WTC11 (cell line): ENCODE measurements around the gene RUVBL1. TPM values are rescaled to one million over a fixed set of nuclear protein-coding genes. Genes with fewer than 3 reads are reported as not detected.

Experiments used
- ATAC-seq: fragments of 200-7000 bp; cut with Tn5 transposase; 2 replicates; pipeline ENCODE4 v1.10.0; 2021; ENCODE audit warnings: mild to moderate bottlenecking, moderate library complexity
- CTCF ChIA-PET: fragments of 300-600 bp; sonication (Branson Sonifier 250); formaldehyde crosslinking; loops from one replicate; lab custom pipeline; 2021; ENCODE audit warnings: antibody characterized with exemption; lab: Charles Lee
- POLR2A ChIA-PET: fragments of 350-600 bp; sonication (Branson Sonifier 250); formaldehyde crosslinking; loops from one replicate; lab custom pipeline; 2021; ENCODE audit warnings: antibody characterized with exemption; lab: Charles Lee
- DNase-seq: peaks from one replicate; pipeline ENCODE4 v3.0.0; 2021; ENCODE audit warnings: low spot score
- H3K27ac Mint-ChIP-seq: 2 replicates; pipeline ENCODE4 v1.8.0; 2021; ENCODE audit warnings: mixed read lengths
- H3K27me3 Mint-ChIP-seq: 2 replicates; pipeline ENCODE4 v1.8.0; 2021; ENCODE audit warnings: low read depth, mild to moderate bottlenecking, moderate library complexity, mixed read lengths
- H3K36me3 Mint-ChIP-seq: 2 replicates; pipeline ENCODE4 v1.8.0; 2021; ENCODE audit warnings: mixed read lengths
- H3K4me1 Mint-ChIP-seq: 2 replicates; pipeline ENCODE4 v1.8.0; 2022; ENCODE audit warnings: mixed read lengths
- H3K4me3 Mint-ChIP-seq: 2 replicates; pipeline ENCODE4 v1.8.0; 2021; ENCODE audit warnings: mild to moderate bottlenecking, moderate library complexity, mixed read lengths
- H3K9me3 Mint-ChIP-seq: 2 replicates; pipeline ENCODE4 v1.8.0; 2021; ENCODE audit warnings: mixed read lengths
- ATF1 ChIP-seq: sonication (generic); formaldehyde crosslinking; IDR thresholded peaks from 2 replicates; pipeline ENCODE4 v1.8.1; 2023; ENCODE audit warnings: mild to moderate bottlenecking, moderate library complexity, missing genetic modification reagents
- CBFB ChIP-seq: sonication (generic); formaldehyde crosslinking; IDR thresholded peaks from 2 replicates; pipeline ENCODE4 v1.8.1; 2022; ENCODE audit warnings: mild to moderate bottlenecking, low read depth, missing genetic modification reagents
- CREB1 ChIP-seq: sonication (generic); formaldehyde crosslinking; IDR thresholded peaks from 2 replicates; pipeline ENCODE4 v1.8.0; 2023; ENCODE audit warnings: mild to moderate bottlenecking, missing genetic modification reagents
- ELF4 ChIP-seq: sonication (generic); formaldehyde crosslinking; IDR thresholded peaks from 2 replicates; pipeline ENCODE4 v1.8.1; 2022; ENCODE audit warnings: low read depth, mild to moderate bottlenecking, moderate library complexity, missing genetic modification reagents
- FOXP1 ChIP-seq: sonication (generic); formaldehyde crosslinking; IDR thresholded peaks from 2 replicates; pipeline ENCODE4 v1.8.0; 2022; ENCODE audit warnings: missing genetic modification reagents, mild to moderate bottlenecking, moderate library complexity, borderline replicate concordance
- NFATC4 ChIP-seq: fragments of 250-450 bp; sonication (Bioruptor Pico); IDR thresholded peaks from 2 replicates; pipeline ENCODE4 v1.9.0; 2021; ENCODE audit warnings: mild to moderate bottlenecking
- PRRX2 ChIP-seq: fragments of 250-450 bp; sonication (Bioruptor Pico); IDR thresholded peaks from 2 replicates; pipeline ENCODE4 v1.8.0; 2021; ENCODE audit warnings: mild to moderate bottlenecking
- RORB ChIP-seq: fragments of 250-450 bp; sonication (Bioruptor Pico); IDR thresholded peaks from 2 replicates; pipeline ENCODE4 v1.9.0; 2021; ENCODE audit warnings: mild to moderate bottlenecking
- SMAD3 ChIP-seq: sonication (generic); formaldehyde crosslinking; IDR thresholded peaks from 2 replicates; pipeline ENCODE4 v1.8.0; 2022; ENCODE audit warnings: missing genetic modification reagents, mild to moderate bottlenecking, borderline replicate concordance
- ZNF219 ChIP-seq: sonication (generic); formaldehyde crosslinking; IDR thresholded peaks from 2 replicates; pipeline ENCODE4 v1.8.0; 2023; ENCODE audit warnings: missing genetic modification reagents, mild to moderate bottlenecking, borderline replicate concordance
- ZNF263 ChIP-seq: sonication (generic); formaldehyde crosslinking; IDR thresholded peaks from 2 replicates; pipeline ENCODE4 v1.8.1; 2022; ENCODE audit warnings: low read depth, mild to moderate bottlenecking, moderate library complexity, missing genetic modification reagents
- ZNF416 ChIP-seq: fragments of 250-450 bp; sonication (Bioruptor Pico); IDR thresholded peaks from 2 replicates; pipeline ENCODE4 v1.9.0; 2021; ENCODE audit warnings: mild to moderate bottlenecking, inconsistent platforms
- total RNA-seq: library from RNA; stranded (reverse); gene quantifications from 3 replicates; pipeline ENCODE4 v1.2.3, GENCODE V29; 2021
- TF ChIP-seq, protein P1 (sequence below): sonication (generic); formaldehyde crosslinking; IDR thresholded peaks from 2 replicates; pipeline ENCODE4 v1.8.0; 2023; ENCODE audit warnings: missing genetic modification reagents
- TF ChIP-seq, protein P2 (sequence below): sonication (generic); formaldehyde crosslinking; IDR thresholded peaks from 2 replicates; pipeline ENCODE4 v1.8.1; 2023; ENCODE audit warnings: mild to moderate bottlenecking, missing genetic modification reagents, moderate library complexity
- TF ChIP-seq, protein P3 (sequence below): sonication (generic); formaldehyde crosslinking; conservative IDR thresholded peaks from 2 replicates; pipeline ENCODE4 v1.8.1; 2022; ENCODE audit warnings: mild to moderate bottlenecking, missing genetic modification reagents
- TF ChIP-seq, protein P4 (sequence below): sonication (generic); formaldehyde crosslinking; IDR thresholded peaks from 2 replicates; pipeline ENCODE4 v1.8.1; 2022; ENCODE audit warnings: missing genetic modification reagents, borderline replicate concordance
- TF ChIP-seq, protein P5 (sequence below): sonication (generic); formaldehyde crosslinking; IDR thresholded peaks from 2 replicates; pipeline ENCODE4 v1.8.0; 2022; ENCODE audit warnings: mild to moderate bottlenecking, missing genetic modification reagents
- TF ChIP-seq, protein P6 (sequence below): fragments of 250-450 bp; sonication (Bioruptor Pico); IDR thresholded peaks from 2 replicates; pipeline ENCODE4 v1.9.0; 2021; ENCODE audit warnings: mild to moderate bottlenecking, borderline replicate concordance
- TF ChIP-seq, protein P7 (sequence below): sonication (generic); formaldehyde crosslinking; IDR thresholded peaks from 2 replicates; pipeline ENCODE4 v1.8.1; 2022; ENCODE audit warnings: mild to moderate bottlenecking, missing genetic modification reagents, moderate library complexity, borderline replicate concordance
- TF ChIP-seq, protein P8 (sequence below): sonication (generic); formaldehyde crosslinking; IDR thresholded peaks from 2 replicates; pipeline ENCODE4 v1.8.0; 2023; ENCODE audit warnings: mild to moderate bottlenecking, missing genetic modification reagents

Gene RUVBL1
- total RNA-seq, 1 experiment from 2014 or later: 118 TPM

DNA sequence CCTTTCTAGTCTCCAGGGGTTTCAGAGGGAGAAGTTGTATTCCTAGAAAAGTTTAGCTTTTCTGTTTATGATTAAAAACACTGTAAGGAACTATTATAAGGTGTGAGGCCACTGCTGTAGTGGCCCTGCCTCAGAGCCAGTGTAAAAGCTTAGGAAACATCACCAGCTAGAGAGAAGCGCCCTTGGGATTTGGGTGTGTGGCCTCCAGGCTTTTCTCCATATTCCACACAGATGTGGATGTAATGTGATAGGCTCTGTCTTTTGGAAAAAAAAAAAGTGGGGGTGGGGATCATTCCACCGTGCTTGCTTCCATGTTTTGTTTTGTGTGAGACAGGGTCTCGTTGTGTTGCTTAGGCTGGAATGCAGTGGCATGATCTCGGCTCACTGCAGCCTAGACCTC, 57.5 kb downstream of the RUVBL1 start:
- Mint-ChIP-seq H3K4me1 (no peaks in the 10 kb centered on the region), H3K27ac (no peak overlapping the region), H3K4me3 (no peak overlapping the region), H3K27me3 (no peaks in the 10 kb centered on the region), H3K36me3 (peaks cover 87% of the 10 kb centered on the region)
- DNase-seq (no peak), ATAC-seq (no peak)
- CTCF ChIA-PET: interaction anchor here (1.2 kb wide), 1 partner anchor 14 kb away, joined by 3 read pairs; no protein-coding TSS in a partner anchor
- POLR2A ChIA-PET: no interaction called here
- TF ChIP-seq, protein P1, sequence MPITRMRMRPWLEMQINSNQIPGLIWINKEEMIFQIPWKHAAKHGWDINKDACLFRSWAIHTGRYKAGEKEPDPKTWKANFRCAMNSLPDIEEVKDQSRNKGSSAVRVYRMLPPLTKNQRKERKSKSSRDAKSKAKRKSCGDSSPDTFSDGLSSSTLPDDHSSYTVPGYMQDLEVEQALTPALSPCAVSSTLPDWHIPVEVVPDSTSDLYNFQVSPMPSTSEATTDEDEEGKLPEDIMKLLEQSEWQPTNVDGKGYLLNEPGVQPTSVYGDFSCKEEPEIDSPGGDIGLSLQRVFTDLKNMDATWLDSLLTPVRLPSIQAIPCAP (CRISPR knock-in tag): no peak
- TF ChIP-seq ELF4 (CRISPR knock-in tag) (no peak), CBFB (CRISPR knock-in tag) (no peak), CREB1 (CRISPR knock-in tag) (no peak), ATF1 (CRISPR knock-in tag) (no peak)
- TF ChIP-seq, protein P2, sequence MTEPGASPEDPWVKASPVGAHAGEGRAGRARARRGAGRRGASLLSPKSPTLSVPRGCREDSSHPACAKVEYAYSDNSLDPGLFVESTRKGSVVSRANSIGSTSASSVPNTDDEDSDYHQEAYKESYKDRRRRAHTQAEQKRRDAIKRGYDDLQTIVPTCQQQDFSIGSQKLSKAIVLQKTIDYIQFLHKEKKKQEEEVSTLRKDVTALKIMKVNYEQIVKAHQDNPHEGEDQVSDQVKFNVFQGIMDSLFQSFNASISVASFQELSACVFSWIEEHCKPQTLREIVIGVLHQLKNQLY (CRISPR knock-in tag): no peak
- TF ChIP-seq, protein P3, sequence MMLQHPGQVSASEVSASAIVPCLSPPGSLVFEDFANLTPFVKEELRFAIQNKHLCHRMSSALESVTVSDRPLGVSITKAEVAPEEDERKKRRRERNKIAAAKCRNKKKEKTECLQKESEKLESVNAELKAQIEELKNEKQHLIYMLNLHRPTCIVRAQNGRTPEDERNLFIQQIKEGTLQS (CRISPR knock-in tag): no peak
- TF ChIP-seq, all 79 proteins: peak for 0
- no peaks in the 10 kb centered on the region for H3K9me3 Mint-ChIP-seq

DNA sequence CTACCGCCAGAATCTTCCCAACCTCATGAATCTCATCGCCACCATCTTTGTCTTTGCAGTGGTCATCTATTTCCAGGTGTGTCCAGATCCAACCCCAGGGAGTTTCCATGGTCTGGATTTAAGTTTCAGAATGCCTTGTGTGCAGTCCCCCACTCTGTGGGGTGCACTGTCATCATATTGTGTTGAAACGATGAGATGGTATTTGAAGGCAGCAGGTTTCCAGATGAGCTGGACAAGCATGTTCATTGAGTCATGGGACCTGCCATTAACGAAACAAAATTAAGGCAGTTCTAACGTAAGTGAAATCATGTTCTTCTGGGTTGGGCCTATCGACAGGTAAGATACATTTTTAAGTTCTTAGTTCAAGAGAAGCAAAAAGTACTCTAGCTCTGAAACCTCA, 58.6 kb downstream of the RUVBL1 start:
- Mint-ChIP-seq H3K27me3 (no peaks in the 10 kb centered on the region), H3K36me3 (peaks cover 90% of the 10 kb centered on the region), H3K4me1 (peaks cover under 1% of the 10 kb centered on the region; the same call in 1 of the 2 replicates), H3K4me3 (no peak overlapping the region), H3K9me3 (no peaks in the 10 kb centered on the region), H3K27ac (no peak overlapping the region)
- ChIA-PET CTCF (no interaction called here), POLR2A (interaction anchor here (0.7 kb wide), 1 partner anchor 63 kb away, joined by 3 read pairs; no protein-coding TSS in a partner anchor)
- no peak for DNase-seq
- no peak for ATAC-seq
- TF ChIP-seq, protein P4, sequence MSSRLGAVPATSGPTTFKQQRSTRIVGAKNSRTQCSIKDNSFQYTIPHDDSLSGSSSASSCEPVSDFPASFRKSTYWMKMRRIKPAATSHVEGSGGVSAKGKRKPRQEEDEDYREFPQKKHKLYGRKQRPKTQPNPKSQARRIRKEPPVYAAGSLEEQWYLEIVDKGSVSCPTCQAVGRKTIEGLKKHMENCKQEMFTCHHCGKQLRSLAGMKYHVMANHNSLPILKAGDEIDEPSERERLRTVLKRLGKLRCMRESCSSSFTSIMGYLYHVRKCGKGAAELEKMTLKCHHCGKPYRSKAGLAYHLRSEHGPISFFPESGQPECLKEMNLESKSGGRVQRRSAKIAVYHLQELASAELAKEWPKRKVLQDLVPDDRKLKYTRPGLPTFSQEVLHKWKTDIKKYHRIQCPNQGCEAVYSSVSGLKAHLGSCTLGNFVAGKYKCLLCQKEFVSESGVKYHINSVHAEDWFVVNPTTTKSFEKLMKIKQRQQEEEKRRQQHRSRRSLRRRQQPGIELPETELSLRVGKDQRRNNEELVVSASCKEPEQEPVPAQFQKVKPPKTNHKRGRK: no peak
- TF ChIP-seq FOXP1 (CRISPR knock-in tag) (no peak), NFATC4 (CRISPR knock-in tag) (no peak), ZNF416 (CRISPR knock-in tag) (no peak), ZNF219 (CRISPR knock-in tag) (no peak), ELF4 (CRISPR knock-in tag) (no peak), RORB (CRISPR knock-in tag) (no peak), PRRX2 (CRISPR knock-in tag) (no peak), SMAD3 (CRISPR knock-in tag) (no peak), ZNF263 (CRISPR knock-in tag) (no peak)
- TF ChIP-seq, protein P5, sequence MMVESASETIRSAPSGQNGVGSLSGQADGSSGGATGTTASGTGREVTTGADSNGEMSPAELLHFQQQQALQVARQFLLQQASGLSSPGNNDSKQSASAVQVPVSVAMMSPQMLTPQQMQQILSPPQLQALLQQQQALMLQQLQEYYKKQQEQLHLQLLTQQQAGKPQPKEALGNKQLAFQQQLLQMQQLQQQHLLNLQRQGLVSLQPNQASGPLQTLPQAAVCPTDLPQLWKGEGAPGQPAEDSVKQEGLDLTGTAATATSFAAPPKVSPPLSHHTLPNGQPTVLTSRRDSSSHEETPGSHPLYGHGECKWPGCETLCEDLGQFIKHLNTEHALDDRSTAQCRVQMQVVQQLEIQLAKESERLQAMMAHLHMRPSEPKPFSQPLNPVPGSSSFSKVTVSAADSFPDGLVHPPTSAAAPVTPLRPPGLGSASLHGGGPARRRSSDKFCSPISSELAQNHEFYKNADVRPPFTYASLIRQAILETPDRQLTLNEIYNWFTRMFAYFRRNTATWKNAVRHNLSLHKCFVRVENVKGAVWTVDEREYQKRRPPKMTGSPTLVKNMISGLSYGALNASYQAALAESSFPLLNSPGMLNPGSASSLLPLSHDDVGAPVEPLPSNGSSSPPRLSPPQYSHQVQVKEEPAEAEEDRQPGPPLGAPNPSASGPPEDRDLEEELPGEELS (CRISPR knock-in tag): no peak
- TF ChIP-seq, protein P6, sequence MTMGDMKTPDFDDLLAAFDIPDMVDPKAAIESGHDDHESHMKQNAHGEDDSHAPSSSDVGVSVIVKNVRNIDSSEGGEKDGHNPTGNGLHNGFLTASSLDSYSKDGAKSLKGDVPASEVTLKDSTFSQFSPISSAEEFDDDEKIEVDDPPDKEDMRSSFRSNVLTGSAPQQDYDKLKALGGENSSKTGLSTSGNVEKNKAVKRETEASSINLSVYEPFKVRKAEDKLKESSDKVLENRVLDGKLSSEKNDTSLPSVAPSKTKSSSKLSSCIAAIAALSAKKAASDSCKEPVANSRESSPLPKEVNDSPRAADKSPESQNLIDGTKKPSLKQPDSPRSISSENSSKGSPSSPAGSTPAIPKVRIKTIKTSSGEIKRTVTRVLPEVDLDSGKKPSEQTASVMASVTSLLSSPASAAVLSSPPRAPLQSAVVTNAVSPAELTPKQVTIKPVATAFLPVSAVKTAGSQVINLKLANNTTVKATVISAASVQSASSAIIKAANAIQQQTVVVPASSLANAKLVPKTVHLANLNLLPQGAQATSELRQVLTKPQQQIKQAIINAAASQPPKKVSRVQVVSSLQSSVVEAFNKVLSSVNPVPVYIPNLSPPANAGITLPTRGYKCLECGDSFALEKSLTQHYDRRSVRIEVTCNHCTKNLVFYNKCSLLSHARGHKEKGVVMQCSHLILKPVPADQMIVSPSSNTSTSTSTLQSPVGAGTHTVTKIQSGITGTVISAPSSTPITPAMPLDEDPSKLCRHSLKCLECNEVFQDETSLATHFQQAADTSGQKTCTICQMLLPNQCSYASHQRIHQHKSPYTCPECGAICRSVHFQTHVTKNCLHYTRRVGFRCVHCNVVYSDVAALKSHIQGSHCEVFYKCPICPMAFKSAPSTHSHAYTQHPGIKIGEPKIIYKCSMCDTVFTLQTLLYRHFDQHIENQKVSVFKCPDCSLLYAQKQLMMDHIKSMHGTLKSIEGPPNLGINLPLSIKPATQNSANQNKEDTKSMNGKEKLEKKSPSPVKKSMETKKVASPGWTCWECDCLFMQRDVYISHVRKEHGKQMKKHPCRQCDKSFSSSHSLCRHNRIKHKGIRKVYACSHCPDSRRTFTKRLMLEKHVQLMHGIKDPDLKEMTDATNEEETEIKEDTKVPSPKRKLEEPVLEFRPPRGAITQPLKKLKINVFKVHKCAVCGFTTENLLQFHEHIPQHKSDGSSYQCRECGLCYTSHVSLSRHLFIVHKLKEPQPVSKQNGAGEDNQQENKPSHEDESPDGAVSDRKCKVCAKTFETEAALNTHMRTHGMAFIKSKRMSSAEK (CRISPR knock-in tag): no peak
- TF ChIP-seq, protein P7, sequence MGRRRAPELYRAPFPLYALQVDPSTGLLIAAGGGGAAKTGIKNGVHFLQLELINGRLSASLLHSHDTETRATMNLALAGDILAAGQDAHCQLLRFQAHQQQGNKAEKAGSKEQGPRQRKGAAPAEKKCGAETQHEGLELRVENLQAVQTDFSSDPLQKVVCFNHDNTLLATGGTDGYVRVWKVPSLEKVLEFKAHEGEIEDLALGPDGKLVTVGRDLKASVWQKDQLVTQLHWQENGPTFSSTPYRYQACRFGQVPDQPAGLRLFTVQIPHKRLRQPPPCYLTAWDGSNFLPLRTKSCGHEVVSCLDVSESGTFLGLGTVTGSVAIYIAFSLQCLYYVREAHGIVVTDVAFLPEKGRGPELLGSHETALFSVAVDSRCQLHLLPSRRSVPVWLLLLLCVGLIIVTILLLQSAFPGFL (CRISPR knock-in tag): no peak
- TF ChIP-seq, protein P8, sequence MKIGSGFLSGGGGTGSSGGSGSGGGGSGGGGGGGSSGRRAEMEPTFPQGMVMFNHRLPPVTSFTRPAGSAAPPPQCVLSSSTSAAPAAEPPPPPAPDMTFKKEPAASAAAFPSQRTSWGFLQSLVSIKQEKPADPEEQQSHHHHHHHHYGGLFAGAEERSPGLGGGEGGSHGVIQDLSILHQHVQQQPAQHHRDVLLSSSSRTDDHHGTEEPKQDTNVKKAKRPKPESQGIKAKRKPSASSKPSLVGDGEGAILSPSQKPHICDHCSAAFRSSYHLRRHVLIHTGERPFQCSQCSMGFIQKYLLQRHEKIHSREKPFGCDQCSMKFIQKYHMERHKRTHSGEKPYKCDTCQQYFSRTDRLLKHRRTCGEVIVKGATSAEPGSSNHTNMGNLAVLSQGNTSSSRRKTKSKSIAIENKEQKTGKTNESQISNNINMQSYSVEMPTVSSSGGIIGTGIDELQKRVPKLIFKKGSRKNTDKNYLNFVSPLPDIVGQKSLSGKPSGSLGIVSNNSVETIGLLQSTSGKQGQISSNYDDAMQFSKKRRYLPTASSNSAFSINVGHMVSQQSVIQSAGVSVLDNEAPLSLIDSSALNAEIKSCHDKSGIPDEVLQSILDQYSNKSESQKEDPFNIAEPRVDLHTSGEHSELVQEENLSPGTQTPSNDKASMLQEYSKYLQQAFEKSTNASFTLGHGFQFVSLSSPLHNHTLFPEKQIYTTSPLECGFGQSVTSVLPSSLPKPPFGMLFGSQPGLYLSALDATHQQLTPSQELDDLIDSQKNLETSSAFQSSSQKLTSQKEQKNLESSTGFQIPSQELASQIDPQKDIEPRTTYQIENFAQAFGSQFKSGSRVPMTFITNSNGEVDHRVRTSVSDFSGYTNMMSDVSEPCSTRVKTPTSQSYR (CRISPR knock-in tag): no peak
- TF ChIP-seq, protein P2 (CRISPR knock-in tag): no peak
